K562 (cell line): ENCODE results near the gene RPS8. TPM values are rescaled to one million over a fixed set of nuclear protein-coding genes. Genes with fewer than 3 reads are reported as not detected.
A peak's percentile ranks its signal among the peaks of the same experiment; 100 is the strongest.

ENCODE experiments used
- CAMTA2 ChIP-seq: fragments of 250-450 bp; sonication (Bioruptor Pico); conservative IDR thresholded peaks from 2 replicates; pipeline ENCODE4 v1.5.1; 2022
- CCAR2 ChIP-seq: fragments of 200-400 bp; formaldehyde crosslinking; IDR thresholded peaks from 2 replicates; pipeline ENCODE4 v1.6.1; 2017; ENCODE audit warnings: mild to moderate bottlenecking, low read depth, low read length
- GATAD2B ChIP-seq: fragments of 450-650 bp; IDR thresholded peaks from 2 replicates; pipeline ENCODE4 v1.6.1; 2017; ENCODE audit warnings: mild to moderate bottlenecking, borderline replicate concordance
- PYGO2 ChIP-seq: fragments of 450-650 bp; IDR thresholded peaks from 2 replicates; pipeline ENCODE4 v1.6.1; 2016; ENCODE audit warnings: mild to moderate bottlenecking, missing genetic modification characterization, moderate library complexity, missing compliant biosample characterization
- SP1 ChIP-seq: sonication (generic); formaldehyde crosslinking; IDR thresholded peaks from 2 replicates; pipeline ENCODE4 v1.8.1; 2022; ENCODE audit warnings: mild to moderate bottlenecking, missing genetic modification reagents
- SREBF2 ChIP-seq: sonication (generic); formaldehyde crosslinking; IDR thresholded peaks from 2 replicates; pipeline ENCODE4 v1.4.0; 2020; ENCODE audit warnings: mild to moderate bottlenecking, missing genetic modification reagents
- THRA ChIP-seq: fragments of 450-650 bp; IDR thresholded peaks from 2 replicates; pipeline ENCODE4 v1.6.1; 2017; ENCODE audit warnings: mild to moderate bottlenecking, moderate library complexity
- ZNF217 ChIP-seq: sonication (generic); formaldehyde crosslinking; IDR thresholded peaks from 2 replicates; pipeline ENCODE4 v1.8.0; 2022; ENCODE audit warnings: mild to moderate bottlenecking, missing genetic modification reagents
- polyA plus RNA-seq, 8 experiments: library from polyadenylated mRNA; depleted of rRNA in 4 of 8; stranded (reverse) in 5 of 8; unstranded in 3 of 8; fragments of >200 nt; fragmentation: Nextera tagmentation in 2 of 8; fragmentation: Illumina TruSeq in 1 of 8; extraction: Ambion mirVana in 2 of 8; extraction: Trizol in 1 of 8; gene quantifications; 2 replicates each; pipeline versions ENCODE4 v1.2.1 to v1.2.3, GENCODE V29; 2011 to 2014; ENCODE audit warnings: inconsistent platforms in 1 of 8, missing spikeins in 1 of 8
- total RNA-seq, 7 experiments: library from RNA; depleted of rRNA in 6 of 7; stranded (reverse); fragments of >200 nt in 6 of 7; fragmentation: Illumina TruSeq in 2 of 7; extraction: Trizol in 2 of 7; gene quantifications; 2 replicates each; pipeline versions ENCODE4 v1.2.1 to v1.2.3, GENCODE V29; 2011 to 2021; ENCODE audit warnings: low replicate concordance in 1 of 7
- TF ChIP-seq, protein P1 (sequence below): fragments of 250-450 bp; sonication (Bioruptor Pico); IDR thresholded peaks from 2 replicates; pipeline ENCODE4 v1.4.0; 2020; ENCODE audit warnings: mild to moderate bottlenecking, moderate library complexity
- TF ChIP-seq, protein P2 (sequence below): sonication (generic); formaldehyde crosslinking; IDR thresholded peaks from 2 replicates; pipeline ENCODE4 v1.8.1; 2023; ENCODE audit warnings: mild to moderate bottlenecking, missing genetic modification reagents

The RPS8 gene
- total and polyA plus RNA-seq, 9 of the 15 experiments (the other 6 are each of a cell fraction or from before 2014, with no cell fraction given), result 2,431 to 4,168 (median 3,109) TPM

GRCh38 chr1:44739307-44740178 is 35.8 kb upstream of the RPS8 start, which contains the start of gene KIF2C (continued):
- no peak for TF ChIP-seq THRA
- no peak for TF ChIP-seq PYGO2 (tag)
- TF ChIP-seq, protein P1, sequence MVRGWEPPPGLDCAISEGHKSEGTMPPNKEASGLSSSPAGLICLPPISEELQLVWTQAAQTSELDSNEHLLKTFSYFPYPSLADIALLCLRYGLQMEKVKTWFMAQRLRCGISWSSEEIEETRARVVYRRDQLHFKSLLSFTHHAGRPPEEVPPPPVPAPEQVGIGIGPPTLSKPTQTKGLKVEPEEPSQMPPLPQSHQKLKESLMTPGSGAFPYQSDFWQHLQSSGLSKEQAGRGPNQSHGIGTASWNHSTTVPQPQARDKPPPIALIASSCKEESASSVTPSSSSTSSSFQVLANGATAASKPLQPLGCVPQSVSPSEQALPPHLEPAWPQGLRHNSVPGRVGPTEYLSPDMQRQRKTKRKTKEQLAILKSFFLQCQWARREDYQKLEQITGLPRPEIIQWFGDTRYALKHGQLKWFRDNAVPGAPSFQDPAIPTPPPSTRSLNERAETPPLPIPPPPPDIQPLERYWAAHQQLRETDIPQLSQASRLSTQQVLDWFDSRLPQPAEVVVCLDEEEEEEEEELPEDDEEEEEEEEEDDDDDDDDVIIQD (CRISPR knock-in tag), result no peak
- TF ChIP-seq GATAD2B, result peak; percentile 4; the same call in 1 of the 2 replicates
- TF ChIP-seq SP1, result peak; percentile 94
- TF ChIP-seq CAMTA2, result no peak
- no peak for TF ChIP-seq SREBF2 (CRISPR knock-in tag)
- no peak for TF ChIP-seq ZNF217 (CRISPR knock-in tag)
- no peak for TF ChIP-seq CCAR2
- TF ChIP-seq, protein P2, sequence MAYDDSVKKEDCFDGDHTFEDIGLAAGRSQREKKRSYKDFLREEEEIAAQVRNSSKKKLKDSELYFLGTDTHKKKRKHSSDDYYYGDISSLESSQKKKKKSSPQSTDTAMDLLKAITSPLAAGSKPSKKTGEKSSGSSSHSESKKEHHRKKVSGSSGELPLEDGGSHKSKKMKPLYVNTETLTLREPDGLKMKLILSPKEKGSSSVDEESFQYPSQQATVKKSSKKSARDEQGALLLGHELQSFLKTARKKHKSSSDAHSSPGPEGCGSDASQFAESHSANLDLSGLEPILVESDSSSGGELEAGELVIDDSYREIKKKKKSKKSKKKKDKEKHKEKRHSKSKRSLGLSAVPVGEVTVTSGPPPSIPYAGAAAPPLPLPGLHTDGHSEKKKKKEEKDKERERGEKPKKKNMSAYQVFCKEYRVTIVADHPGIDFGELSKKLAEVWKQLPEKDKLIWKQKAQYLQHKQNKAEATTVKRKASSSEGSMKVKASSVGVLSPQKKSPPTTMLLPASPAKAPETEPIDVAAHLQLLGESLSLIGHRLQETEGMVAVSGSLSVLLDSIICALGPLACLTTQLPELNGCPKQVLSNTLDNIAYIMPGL (CRISPR knock-in tag), result peak; percentile 24; the same call in 1 of the 2 replicates
